Kidney epithelial cell (primary cell): Measurements from ENCODE around the gene MCM3AP. TPM values are rescaled to one million over a fixed set of nuclear protein-coding genes. Genes with fewer than 3 reads are reported as not detected.

Experiments
- DNase-seq: peaks from one replicate; pipeline ENCODE4 v3.0.0-alpha.2; 2010; ENCODE audit warnings: low read depth
- H3K27me3 ChIP-seq: 2 replicates; pipeline ENCODE4 v1.6.0; 2011; ENCODE audit warnings: low read length; ENCODE audit not compliant: control insufficient read depth, insufficient read depth
- H3K36me3 ChIP-seq: 2 replicates; pipeline ENCODE4 v1.5.1; 2011; ENCODE audit warnings: low read length; ENCODE audit not compliant: control insufficient read depth, insufficient read depth
- H3K4me3 ChIP-seq: 2 replicates; pipeline ENCODE4 v1.5.1; 2011; ENCODE audit warnings: low read depth, mild to moderate bottlenecking, control low read depth, low read length
- total RNA-seq: library from RNA; depleted of rRNA; stranded (reverse); fragments of >200 nt; gene quantifications from 2 replicates; pipeline ENCODE4 v1.2.3, GENCODE V29; 2015
- TF ChIP-seq, protein P1 (sequence below): IDR thresholded peaks from 2 replicates; pipeline ENCODE4 v1.5.1; 2011; ENCODE audit warnings: mild to moderate bottlenecking, moderate library complexity, low read length, control low read depth, inconsistent platforms; ENCODE audit not compliant: insufficient read depth, poor library complexity, severe bottlenecking

MCM3AP gene
- total RNA-seq, 1 donor from 2014 or later, result 63.7 TPM

DNA sequence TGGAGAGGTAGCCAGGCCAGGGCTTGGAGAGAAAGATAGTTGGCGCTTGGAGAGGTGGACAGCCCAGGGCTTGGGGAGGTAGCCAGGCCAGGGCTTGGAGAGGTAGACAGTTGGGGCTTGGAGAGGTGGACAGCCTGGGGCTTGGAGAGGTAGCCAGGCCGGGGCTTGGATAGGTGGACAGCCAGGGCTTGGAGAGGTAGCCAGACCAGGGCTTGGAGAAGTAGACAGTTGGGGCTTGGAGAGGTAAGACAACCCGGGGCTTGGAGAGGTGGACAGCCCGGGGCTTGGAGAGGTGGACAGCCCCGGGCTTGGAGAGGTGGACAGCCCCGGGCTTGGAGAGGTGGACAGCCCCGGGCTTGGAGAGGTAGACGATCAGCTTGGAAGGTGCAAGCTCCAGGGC is 64.6 kb downstream of the MCM3AP start:
- H3K36me3 ChIP-seq, result no peaks in the 10 kb centered on the region
- no peaks in the 10 kb centered on the region for H3K27me3 ChIP-seq
- no peak for DNase-seq
- TF ChIP-seq, protein P1, sequence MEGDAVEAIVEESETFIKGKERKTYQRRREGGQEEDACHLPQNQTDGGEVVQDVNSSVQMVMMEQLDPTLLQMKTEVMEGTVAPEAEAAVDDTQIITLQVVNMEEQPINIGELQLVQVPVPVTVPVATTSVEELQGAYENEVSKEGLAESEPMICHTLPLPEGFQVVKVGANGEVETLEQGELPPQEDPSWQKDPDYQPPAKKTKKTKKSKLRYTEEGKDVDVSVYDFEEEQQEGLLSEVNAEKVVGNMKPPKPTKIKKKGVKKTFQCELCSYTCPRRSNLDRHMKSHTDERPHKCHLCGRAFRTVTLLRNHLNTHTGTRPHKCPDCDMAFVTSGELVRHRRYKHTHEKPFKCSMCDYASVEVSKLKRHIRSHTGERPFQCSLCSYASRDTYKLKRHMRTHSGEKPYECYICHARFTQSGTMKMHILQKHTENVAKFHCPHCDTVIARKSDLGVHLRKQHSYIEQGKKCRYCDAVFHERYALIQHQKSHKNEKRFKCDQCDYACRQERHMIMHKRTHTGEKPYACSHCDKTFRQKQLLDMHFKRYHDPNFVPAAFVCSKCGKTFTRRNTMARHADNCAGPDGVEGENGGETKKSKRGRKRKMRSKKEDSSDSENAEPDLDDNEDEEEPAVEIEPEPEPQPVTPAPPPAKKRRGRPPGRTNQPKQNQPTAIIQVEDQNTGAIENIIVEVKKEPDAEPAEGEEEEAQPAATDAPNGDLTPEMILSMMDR, result no peak
- no peak overlapping the region for H3K4me3 ChIP-seq

DNA sequence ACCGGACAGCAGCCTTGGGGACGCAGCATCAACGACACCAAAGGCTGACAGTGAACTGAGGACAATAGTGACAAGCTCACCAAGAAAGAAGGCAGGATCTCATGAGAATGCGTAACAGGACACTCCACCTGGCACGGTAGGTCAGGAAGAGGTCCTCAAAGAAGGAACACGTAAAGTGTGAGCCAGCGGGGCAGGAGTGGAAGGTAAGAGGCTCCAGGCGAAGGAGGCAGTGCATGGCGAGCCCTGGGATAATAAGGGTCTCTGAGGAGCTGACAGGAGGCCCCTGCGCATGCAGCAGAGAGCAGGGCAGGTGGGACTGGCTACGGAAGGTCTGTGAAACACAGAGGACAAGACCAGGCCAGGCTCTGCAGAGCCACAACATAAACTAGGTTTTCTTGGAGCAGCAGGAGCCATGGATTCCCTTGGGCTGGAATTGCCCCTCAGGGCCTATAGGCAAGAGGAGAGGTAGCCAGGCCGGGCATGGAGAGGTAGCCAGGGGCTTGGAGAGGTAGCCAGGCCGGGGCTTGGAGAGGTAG is 65.1 kb downstream of the MCM3AP start:
- no peak overlapping the region for H3K4me3 ChIP-seq

DNA sequence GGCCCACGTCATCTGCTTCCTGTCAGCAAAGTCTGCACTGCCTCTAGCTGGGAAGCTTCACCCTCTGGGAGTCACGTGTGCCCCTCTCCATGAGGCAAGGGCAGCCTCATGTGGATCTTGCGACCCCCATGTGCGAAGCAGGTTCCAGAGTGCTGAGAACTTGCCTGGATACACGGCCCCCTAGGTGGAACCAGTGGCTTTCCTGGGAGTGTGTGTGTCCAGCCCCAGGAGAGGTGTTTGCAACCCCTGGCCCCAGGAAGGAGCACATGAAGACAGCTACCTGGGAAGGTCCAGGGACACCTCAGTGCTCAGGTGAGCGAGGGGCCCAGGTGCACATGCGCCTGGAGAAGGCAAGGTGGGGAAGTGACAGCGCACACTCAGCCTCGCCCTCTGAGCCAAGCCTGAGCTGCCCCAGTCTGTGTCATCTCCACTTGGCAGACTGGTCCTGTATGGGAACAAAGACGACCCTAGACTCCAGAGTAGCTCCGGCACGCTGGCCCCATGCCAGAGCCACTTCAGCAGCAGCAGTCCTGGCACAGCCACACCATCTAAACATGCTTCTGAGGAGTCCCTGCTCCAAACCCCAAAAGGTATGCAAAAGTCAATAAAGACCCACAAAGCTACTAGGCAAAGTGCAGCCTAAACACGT is 65.7 kb downstream of the MCM3AP start:
- no peak for DNase-seq
- no peaks in the 10 kb centered on the region for H3K27me3 ChIP-seq
- H3K36me3 ChIP-seq, result no peaks in the 10 kb centered on the region
- TF ChIP-seq, protein P1, result no peak
- H3K4me3 ChIP-seq, result no peak overlapping the region

More for the DNA sequence above, 65.1 kb downstream of the MCM3AP start:
- TF ChIP-seq, protein P1, result no peak
- DNase-seq, result no peak
- H3K27me3 ChIP-seq, result no peaks in the 10 kb centered on the region
- H3K36me3 ChIP-seq, result no peaks in the 10 kb centered on the region

DNA sequence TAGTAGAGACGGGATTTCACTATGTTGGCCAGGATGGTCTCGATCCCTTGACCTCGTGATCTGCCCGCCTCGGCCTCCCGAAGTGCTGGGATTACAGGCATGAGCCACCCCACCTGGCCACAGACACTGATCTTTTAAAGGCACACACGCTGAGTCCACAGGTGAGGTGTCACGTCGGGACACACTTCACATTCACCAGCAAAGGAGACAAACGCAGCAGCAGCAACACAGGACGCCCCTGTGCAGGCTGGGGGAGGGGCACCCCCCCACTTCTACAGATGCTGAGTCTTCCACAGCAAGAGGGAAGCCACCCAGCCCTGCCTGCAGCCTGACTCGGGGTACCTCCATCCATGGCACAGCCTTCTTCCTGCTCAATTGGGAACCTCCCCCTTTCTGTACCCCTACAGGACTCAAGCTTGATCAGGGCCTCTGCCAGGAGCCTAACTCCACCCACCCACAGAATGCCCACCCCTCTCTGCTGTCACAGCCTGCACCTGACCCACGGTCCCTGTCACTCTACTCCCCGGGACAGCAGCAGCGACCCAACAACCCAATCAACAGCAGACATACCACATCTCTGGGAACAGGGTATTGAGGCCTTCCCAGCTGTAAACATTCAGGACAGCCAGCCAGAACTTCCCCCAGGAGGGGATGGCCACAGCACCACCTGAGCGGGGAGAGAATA is 66.4 kb downstream of the MCM3AP start:
- Histone ChIP-seq H3K36me3 (no peaks in the 10 kb centered on the region), H3K27me3 (no peaks in the 10 kb centered on the region), H3K4me3 (no peak overlapping the region)
- no peak for DNase-seq
- TF ChIP-seq, protein P1, result no peak

DNA sequence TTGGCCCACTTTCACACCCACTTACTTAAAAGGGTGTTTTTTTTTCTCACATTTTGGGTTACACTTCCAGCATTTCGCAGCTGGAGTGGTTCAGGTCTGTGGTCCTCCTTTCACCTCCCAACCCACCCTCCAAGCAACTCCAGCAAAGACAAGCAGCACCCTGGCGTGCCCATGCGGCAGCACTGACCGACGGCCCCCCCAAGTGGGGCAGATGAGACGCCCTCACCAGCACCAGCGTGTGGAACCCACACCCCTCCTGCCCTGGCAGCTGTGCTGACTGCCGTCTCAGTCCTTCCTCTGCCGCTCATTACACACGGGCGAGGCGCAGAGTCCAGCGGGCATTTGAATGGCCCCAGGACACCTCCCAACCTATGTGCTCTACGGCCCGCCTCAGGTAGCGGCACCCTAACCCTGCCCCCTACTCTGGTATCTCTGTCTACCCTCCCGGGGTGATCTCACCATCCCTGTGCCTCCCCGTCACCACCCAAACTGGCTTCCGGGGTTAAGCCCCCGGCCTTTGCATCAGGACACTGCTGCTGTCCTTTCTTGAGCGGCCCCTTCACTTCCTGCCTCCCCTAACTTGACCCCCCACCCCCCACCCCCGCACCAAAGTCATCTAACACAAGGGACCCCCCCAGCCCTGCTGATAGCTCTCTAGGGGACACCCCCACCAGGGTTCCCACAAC is 67.8 kb downstream of the MCM3AP start:
- TF ChIP-seq, protein P1, result no peak
- DNase-seq, result no peak
- no peak overlapping the region for H3K4me3 ChIP-seq
- no peaks in the 10 kb centered on the region for H3K27me3 ChIP-seq
- H3K36me3 ChIP-seq, result no peaks in the 10 kb centered on the region
